AG10803 (cell line): ENCODE results near the gene DCLK2.

ENCODE experiments used
- DNase-seq: peaks from one replicate; pipeline ENCODE4 v3.0.0; 2010; ENCODE audit warnings: low read depth
- H3K4me3 ChIP-seq: 2 replicates; pipeline ENCODE4 v1.5.1; 2011; ENCODE audit warnings: mild to moderate bottlenecking, low read length, control low read depth
- CTCF ChIP-seq: conservative IDR thresholded peaks from 2 replicates; pipeline ENCODE4 v1.5.1; 2011; ENCODE audit warnings: mild to moderate bottlenecking, low read length, control low read depth, inconsistent platforms

DCLK2 gene

GRCh38 chr4:150123796-150124677 lies 45.8 kb downstream of the DCLK2 start:
- no peak for DNase-seq
- TF ChIP-seq CTCF, result no peak; the same call in 1 of the 2 replicates
- no peak overlapping the region for H3K4me3 ChIP-seq

GRCh38 chr4:150126201-150126863 lies 48.1 kb downstream of the DCLK2 start:
- no peak for TF ChIP-seq CTCF
- DNase-seq, result peak; percentile 61

GRCh38 chr4:150126864-150127203 lies 48.6 kb downstream of the DCLK2 start:
- DNase-seq, result peak; percentile 74
- TF ChIP-seq CTCF, result no peak

More at GRCh38 chr4:150126201-150126863, 48.1 kb downstream of the DCLK2 start:
- H3K4me3 ChIP-seq, result no peak overlapping the region

GRCh38 chr4:150127757-150128156 lies 49.5 kb downstream of the DCLK2 start:
- DNase-seq, result no peak

More at GRCh38 chr4:150126864-150127203, 48.6 kb downstream of the DCLK2 start:
- H3K4me3 ChIP-seq, result no peak overlapping the region

GRCh38 chr4:150130933-150131332 lies 52.7 kb downstream of the DCLK2 start:
- H3K4me3 ChIP-seq, result no peak overlapping the region
- TF ChIP-seq CTCF, result no peak
- DNase-seq, result peak; percentile 83

More at GRCh38 chr4:150127757-150128156, 49.5 kb downstream of the DCLK2 start:
- no peak for TF ChIP-seq CTCF
- no peak overlapping the region for H3K4me3 ChIP-seq

- no peak for TF ChIP-seq CTCF
- DNase-seq, result peak; percentile 38
- no peak overlapping the region for H3K4me3 ChIP-seq
Observed at GRCh38 chr4:150131581-150132228, 53.5 kb downstream of the DCLK2 start.
